K562 (cell line): ENCODE data around the gene SLC16A2. TPM values are rescaled to one million over a fixed set of nuclear protein-coding genes. Genes with fewer than 3 reads are reported as not detected.

Source experiments
- ARID4B ChIP-seq: sonication (generic); formaldehyde crosslinking; IDR thresholded peaks from 2 replicates; pipeline ENCODE4 v1.8.0; 2022; ENCODE audit warnings: mild to moderate bottlenecking, missing genetic modification reagents
- CHCHD3 ChIP-seq: fragments of 250-450 bp; sonication (Bioruptor Pico); IDR thresholded peaks from 2 replicates; pipeline ENCODE4 v2.1.2; 2022; ENCODE audit warnings: mild to moderate bottlenecking
- CUX1 ChIP-seq: fragments of 200-800 bp; sonication (Bioruptor generic); IDR thresholded peaks from 2 replicates; pipeline ENCODE4 v1.6.1; 2016; ENCODE audit warnings: missing genetic modification characterization, missing compliant biosample characterization
- DACH1 ChIP-seq: fragments of 450-650 bp; IDR thresholded peaks from 2 replicates; pipeline ENCODE4 v1.6.1; 2018; ENCODE audit not compliant: partially characterized antibody
- DMBX1 ChIP-seq: fragments of 250-450 bp; sonication (Bioruptor Pico); IDR thresholded peaks from 2 replicates; pipeline ENCODE4 v1.8.0; 2022; ENCODE audit warnings: inconsistent platforms, mild to moderate bottlenecking, moderate library complexity, borderline replicate concordance
- ID3 ChIP-seq, 2 experiments: fragments of 250-450 bp in 1 of 2; fragments of 450-650 bp in 1 of 2; sonication (Bioruptor Pico) in 1 of 2; IDR thresholded peaks; 2 replicates each; pipeline versions ENCODE4 v1.6.1 to v1.8.0; 2016 to 2021; ENCODE audit warnings: mild to moderate bottlenecking in 2 of 2, moderate library complexity in 2 of 2, missing compliant biosample characterization in 1 of 2, missing genetic modification characterization in 1 of 2
- KLF1 ChIP-seq: fragments of 450-650 bp; IDR thresholded peaks from 2 replicates; pipeline ENCODE4 v1.6.1; 2016; ENCODE audit warnings: missing genetic modification characterization, missing compliant biosample characterization
- KLF16 ChIP-seq: IDR thresholded peaks from 2 replicates; pipeline ENCODE4 v1.6.1; 2016; ENCODE audit warnings: antibody characterized with exemption
- NR4A1 ChIP-seq, 2 experiments: fragments of 250-450 bp in 1 of 2; fragments of 450-650 bp in 1 of 2; sonication (Bioruptor Pico) in 1 of 2; IDR thresholded peaks; 2 replicates each; pipeline versions ENCODE4 v1.4.0 to v1.6.1; 2016 to 2020; ENCODE audit warnings: mild to moderate bottlenecking in 2 of 2, missing compliant biosample characterization in 1 of 2, missing genetic modification characterization in 1 of 2, moderate library complexity in 1 of 2
- RBM39 ChIP-seq: fragments of 200-400 bp; formaldehyde crosslinking; optimal IDR thresholded peaks from 2 replicates; pipeline ENCODE3; 2018; ENCODE audit warnings: low read depth, low read length
- SMARCA4 ChIP-seq: fragments of 450-650 bp; IDR thresholded peaks from 2 replicates; pipeline ENCODE4 v1.6.1; 2016
- ZBTB34 ChIP-seq: fragments of 250-450 bp; sonication (Bioruptor Pico); IDR thresholded peaks from 2 replicates; pipeline ENCODE4 v1.8.0; 2021; ENCODE audit warnings: mild to moderate bottlenecking, moderate library complexity
- ZNF224 ChIP-seq: sonication (generic); formaldehyde crosslinking; IDR thresholded peaks from 2 replicates; pipeline ENCODE4 v1.8.0; 2022; ENCODE audit warnings: mild to moderate bottlenecking, missing genetic modification reagents
- ZNF277 ChIP-seq: fragments of 250-450 bp; sonication (Bioruptor Pico); IDR thresholded peaks from 2 replicates; pipeline ENCODE4 v1.8.0; 2022; ENCODE audit warnings: inconsistent platforms, mild to moderate bottlenecking, moderate library complexity, borderline replicate concordance
- ZNF445 ChIP-seq: fragments of 250-450 bp; sonication (Bioruptor Pico); IDR thresholded peaks from 2 replicates; pipeline ENCODE4 v1.4.0; 2020; ENCODE audit warnings: low read depth, mild to moderate bottlenecking, moderate library complexity
- polyA plus RNA-seq, 8 experiments: library from polyadenylated mRNA; depleted of rRNA in 4 of 8; stranded (reverse) in 5 of 8; unstranded in 3 of 8; fragments of >200 nt; fragmentation: Nextera tagmentation in 2 of 8; fragmentation: Illumina TruSeq in 1 of 8; extraction: Ambion mirVana in 2 of 8; extraction: Trizol in 1 of 8; gene quantifications; 2 replicates each; pipeline versions ENCODE4 v1.2.1 to v1.2.3, GENCODE V29; 2011 to 2014; ENCODE audit warnings: inconsistent platforms in 1 of 8, missing spikeins in 1 of 8
- total RNA-seq, 7 experiments: library from RNA; depleted of rRNA in 6 of 7; stranded (reverse); fragments of >200 nt in 6 of 7; fragmentation: Illumina TruSeq in 2 of 7; extraction: Trizol in 2 of 7; gene quantifications; 2 replicates each; pipeline versions ENCODE4 v1.2.1 to v1.2.3, GENCODE V29; 2011 to 2021; ENCODE audit warnings: low replicate concordance in 1 of 7

SLC16A2 gene
- total and polyA plus RNA-seq, 9 of the 15 experiments (the other 6 are each of a cell fraction or from before 2014, with no cell fraction given): 0.07 TPM; not detected in 8

- no peak for TF ChIP-seq CUX1
- no peak for TF ChIP-seq SMARCA4
- TF ChIP-seq ARID4B (CRISPR knock-in tag): no peak
- no peak for TF ChIP-seq KLF1 (tag)
- no peak for TF ChIP-seq RBM39
- no peak for TF ChIP-seq NR4A1 (CRISPR knock-in tag; IDR thresholded peaks at IDR 0.05)
- TF ChIP-seq NR4A1 (tag; IDR thresholded peaks at IDR 0.05): no peak
- TF ChIP-seq ZBTB34: no peak
- TF ChIP-seq ID3 (CRISPR knock-in tag; IDR thresholded peaks at IDR 0.05): no peak
- no peak for TF ChIP-seq ID3 (tag; IDR thresholded peaks at IDR 0.05)
- no peak for TF ChIP-seq ZNF445
- TF ChIP-seq DMBX1 (CRISPR knock-in tag): no peak
- no peak for TF ChIP-seq CHCHD3
- TF ChIP-seq KLF16: peak; percentile 44; the same call in 1 of the 2 replicates
- no peak for TF ChIP-seq ZNF224 (CRISPR knock-in tag)
- no peak for TF ChIP-seq ZNF277 (CRISPR knock-in tag)
- no peak for TF ChIP-seq DACH1
Measured at GRCh38 chrX:74550295-74550802, 129.1 kb downstream of the SLC16A2 start (continued).
